Eye (tissue), 1 donor: ENCODE results near the gene GUF1.

Experiments
- DNase-seq: peaks from one replicate; pipeline ENCODE4 v3.0.0-alpha.2; 2015

Gene GUF1, protein sequence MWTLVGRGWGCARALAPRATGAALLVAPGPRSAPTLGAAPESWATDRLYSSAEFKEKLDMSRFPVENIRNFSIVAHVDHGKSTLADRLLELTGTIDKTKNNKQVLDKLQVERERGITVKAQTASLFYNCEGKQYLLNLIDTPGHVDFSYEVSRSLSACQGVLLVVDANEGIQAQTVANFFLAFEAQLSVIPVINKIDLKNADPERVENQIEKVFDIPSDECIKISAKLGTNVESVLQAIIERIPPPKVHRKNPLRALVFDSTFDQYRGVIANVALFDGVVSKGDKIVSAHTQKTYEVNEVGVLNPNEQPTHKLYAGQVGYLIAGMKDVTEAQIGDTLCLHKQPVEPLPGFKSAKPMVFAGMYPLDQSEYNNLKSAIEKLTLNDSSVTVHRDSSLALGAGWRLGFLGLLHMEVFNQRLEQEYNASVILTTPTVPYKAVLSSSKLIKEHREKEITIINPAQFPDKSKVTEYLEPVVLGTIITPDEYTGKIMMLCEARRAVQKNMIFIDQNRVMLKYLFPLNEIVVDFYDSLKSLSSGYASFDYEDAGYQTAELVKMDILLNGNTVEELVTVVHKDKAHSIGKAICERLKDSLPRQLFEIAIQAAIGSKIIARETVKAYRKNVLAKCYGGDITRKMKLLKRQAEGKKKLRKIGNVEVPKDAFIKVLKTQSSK

DNA sequence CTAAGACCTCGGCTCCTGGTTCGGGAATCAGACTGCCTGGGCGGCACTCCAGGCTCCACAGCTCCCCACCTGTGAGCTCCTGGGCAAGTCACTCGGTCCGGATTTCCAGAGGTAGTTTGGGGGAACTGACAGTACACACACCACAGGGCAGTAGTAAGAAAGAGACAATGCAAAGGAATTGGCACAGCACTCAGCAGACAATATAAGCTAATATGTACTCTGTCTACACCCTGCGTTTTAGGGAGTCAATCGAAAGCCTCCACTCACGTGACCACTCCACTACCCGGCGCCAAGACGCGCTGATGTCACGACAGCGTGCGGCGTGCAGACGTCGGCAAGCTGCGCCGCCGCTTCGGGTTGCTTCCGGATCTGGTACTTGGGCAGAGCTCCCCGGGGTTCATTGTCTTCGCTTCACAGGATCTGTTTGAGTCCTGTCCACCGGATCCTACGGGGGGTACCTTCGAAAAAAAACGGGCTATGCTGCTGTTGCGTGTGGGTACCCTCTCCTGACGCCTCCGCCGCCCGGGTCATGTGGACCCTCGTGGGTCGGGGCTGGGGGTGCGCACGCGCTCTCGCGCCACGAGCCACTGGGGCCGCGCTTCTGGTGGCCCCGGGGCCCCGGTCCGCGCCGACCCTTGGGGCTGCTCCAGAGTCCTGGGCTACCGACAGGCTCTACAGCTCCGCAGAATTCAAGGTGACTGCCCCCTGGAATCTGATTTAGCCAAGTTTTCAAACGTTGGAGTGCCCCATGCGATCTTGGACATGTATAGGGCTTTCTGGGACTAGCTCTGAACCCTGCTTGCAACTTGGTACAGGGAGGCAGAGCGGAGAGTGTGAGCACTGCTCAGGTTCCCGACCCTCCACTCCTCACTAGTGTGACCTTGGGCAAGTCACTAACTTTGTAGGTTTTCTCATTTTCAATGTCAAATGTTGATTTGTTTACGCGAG, at the start of gene GUF1:
Gene GUF1, plus strand, starts transcription at position 327 of the 948 bp plus-strand sequence. Its CDS starts 203 bp downstream, at position 530.
- DNase-seq: peak; percentile 97

DNA sequence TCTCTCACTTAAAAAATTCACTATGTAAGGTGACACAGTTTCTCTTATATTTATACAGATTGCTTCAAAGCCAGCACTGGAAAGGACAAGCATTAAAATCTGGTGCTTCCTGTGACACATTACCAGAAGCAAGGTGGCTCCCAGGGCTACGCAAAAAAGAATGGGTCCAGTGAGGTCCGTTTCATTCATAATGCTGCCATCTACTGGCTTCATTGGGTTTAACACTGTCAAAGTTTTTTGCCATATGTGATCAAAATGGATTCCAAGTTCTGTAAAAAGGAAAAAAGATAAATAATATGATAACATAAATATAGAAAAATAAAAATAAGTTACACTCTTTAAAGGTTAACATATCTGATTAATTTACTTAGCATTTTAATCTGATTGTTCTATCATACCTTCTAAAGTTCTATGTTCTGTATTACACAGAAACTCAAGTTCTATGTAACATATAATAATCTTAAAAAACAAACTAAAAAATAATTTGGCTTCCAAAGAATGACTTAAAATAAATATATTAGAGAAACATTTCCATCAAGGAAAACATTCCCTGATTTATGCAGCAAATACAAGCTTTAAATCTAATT, 48.8 kb upstream of the GUF1 start:
- peak; percentile 88 for DNase-seq

DNA sequence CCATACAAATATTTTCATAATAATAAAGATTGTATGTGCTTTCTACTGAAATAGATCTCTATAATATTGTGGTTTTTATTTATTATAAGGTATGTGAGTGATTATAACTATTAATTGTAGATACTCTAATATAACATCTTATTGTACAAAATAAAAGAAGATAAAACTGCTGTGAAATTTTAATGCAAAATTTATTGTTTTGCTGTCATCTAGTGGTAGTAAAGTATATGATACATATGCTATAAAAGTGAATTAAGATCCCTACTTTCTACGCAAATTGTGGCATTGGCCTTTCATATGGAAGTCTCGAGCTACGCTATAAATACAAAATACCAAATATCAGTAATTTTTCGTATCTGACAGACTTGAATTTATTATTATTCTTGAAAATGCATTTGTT, 46.1 kb upstream of the GUF1 start:
- no peak for DNase-seq

DNA sequence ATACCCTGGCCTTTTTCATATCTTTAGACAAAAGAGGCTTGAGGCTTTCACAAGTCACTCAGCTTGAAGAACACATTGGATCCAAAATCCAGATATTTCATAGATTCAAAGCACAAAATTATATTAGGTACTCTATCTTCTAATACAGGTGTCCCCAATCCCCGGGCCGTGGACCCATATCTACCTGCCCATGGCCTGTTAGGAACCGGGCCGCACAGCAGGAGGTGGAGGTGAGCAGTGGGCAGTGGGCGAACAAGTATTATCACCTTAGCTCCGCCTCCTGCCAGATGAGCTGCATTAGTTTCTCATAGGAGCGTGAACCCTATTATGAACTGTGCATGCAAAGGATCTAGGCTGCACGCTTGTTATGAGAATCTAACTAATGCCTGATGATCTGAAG, 45.5 kb upstream of the GUF1 start:
- DNase-seq: no peak

DNA sequence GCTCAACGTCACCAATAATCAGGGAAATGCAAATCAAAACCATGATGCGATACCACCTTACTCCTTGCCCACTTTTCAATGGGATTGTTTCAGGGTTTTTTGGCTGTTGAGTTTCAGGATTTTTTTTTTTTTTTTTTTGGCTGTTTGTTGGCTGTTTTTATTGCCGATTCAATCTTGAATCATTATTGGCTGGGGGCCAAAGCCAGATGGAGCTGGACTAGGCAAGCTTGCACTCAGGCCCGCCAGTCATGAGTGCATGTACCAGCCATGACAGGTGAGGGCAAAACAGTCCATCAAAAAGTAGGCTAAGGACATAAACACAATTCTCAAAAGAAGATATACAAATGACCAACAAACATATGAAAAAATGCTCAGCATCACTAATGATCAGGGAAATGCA, 40.1 kb upstream of the GUF1 start:
- no peak for DNase-seq

DNA sequence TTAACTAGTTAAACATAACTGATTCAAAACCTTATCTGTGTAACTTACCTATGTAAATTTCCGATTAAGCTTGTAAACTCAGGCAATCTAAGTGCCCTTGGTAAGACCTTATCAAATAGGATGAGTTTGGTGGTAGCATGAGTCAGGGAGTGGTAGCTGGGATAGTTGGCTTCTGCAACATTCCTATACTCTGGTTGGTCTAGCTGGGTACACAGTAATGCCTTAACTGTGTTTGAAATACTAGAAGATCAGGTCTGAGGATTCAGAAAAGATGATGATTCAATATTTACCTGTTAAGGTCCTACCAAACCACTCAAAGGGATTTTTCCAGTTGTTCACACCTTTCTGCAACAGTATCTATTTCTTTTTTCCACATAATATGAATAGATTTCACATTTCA, 32.1 kb upstream of the GUF1 start:
- no peak for DNase-seq

DNA sequence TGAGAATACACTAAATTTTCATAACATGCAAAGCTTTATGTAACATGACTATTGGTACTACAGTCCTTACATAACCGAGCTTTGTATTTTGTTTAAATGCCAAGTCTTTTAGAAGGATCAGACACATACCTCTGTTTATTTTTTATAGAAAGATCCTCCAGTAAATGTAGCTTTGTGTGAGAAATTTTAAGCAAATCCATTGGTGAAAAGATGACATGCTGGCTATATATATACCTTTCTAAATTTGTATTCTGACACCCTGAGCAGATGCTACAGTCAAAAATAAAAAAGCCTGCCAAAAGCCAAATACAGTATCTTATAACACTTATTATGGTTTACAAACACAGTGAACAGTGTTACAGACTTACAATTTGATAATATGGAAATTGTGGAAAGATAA, 26.8 kb upstream of the GUF1 start, which contains the start of gene YIPF7:
Gene YIPF7, minus strand, starts transcription at position 201 of the 400 bp plus-strand sequence. CDS start 1,525 bp downstream, outside the sequence.
- no peak for DNase-seq

DNA sequence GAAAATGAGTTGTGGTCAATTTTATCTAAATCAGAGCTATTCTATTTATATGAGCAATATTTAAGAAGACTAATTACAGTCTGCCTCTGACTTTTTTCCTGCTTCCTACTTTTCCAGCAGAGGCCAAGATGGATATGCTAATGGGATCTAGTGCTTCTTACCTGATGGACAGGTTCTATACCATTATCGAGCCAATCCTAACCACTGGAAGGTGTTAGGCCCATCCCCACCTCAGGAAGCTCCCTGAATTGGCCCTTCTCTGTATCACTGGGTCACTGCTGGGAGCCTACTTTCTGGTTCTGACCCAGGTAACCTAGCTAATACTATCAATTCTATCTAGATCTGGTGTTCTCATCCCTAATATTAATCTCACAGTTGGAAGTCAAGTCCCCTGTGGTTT, 26.2 kb upstream of the GUF1 start:
- DNase-seq: no peak

DNA sequence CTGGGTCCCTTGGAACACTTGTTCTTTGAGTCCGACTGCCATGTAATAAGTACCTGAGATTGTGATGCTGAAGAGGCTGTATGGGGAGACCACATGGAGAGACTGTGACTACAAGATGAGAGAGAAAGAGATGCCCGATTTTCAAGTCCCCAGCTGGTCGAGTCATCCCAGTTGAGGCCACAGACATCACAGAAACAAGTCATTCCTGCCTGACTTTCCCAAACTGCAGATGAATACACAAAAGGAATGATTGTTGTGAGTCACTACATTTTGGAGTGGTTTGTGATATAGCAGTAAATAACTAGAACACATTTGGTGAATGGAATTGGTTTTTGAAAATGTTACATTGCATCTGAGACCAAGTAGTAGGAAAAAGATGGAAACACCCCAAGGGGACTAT, 17.8 kb upstream of the GUF1 start:
- DNase-seq: no peak

DNA sequence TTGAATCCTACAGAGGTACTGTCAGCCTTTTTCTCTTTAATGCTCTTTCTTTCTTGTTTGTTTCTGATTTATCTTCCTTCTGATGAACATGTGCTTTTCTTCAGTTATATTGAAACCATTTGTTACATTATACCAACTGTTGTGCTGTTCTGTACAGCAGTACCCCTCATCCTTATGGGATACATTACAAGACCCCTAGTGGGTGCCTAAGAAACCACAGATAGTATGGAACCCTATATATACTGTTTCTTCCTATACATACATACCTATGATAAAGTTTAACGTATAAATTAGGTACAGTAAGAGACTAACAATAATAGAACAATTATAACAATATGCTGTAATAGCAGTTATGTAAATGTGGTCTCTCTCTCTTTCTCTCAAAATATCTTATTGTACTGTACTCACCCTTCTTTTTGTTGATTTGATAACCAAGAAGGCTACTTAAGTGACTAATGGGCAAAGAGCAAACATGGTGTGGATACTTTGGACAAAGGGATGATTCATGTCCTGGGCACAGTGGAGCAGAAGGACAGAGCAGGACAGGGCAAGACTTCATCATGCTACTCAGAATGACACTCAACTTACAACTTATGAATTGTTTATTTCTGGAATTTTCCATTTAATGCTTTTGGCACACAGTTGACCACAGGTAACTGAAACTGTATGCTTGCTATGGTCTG, 16.1 kb upstream of the GUF1 start:
- DNase-seq: no peak

DNA sequence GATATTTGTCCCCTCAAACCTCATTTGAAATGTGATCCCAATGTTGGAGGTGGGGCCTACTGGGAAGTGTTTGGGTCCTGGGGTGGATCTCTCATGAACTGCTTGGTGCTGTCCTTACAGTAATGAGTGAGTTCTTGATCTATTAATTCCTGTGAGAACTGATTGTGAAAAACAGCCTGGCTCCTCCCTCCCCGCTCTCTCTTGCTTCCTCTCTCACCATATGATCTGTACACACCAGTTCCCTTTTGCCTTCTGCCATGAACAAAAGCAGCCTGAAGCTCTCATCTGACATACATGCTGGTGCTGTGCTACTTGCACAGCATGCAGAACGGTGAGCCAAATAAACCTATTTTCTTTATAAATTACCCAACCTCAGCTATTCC, 15.6 kb upstream of the GUF1 start:
- no peak for DNase-seq

DNA sequence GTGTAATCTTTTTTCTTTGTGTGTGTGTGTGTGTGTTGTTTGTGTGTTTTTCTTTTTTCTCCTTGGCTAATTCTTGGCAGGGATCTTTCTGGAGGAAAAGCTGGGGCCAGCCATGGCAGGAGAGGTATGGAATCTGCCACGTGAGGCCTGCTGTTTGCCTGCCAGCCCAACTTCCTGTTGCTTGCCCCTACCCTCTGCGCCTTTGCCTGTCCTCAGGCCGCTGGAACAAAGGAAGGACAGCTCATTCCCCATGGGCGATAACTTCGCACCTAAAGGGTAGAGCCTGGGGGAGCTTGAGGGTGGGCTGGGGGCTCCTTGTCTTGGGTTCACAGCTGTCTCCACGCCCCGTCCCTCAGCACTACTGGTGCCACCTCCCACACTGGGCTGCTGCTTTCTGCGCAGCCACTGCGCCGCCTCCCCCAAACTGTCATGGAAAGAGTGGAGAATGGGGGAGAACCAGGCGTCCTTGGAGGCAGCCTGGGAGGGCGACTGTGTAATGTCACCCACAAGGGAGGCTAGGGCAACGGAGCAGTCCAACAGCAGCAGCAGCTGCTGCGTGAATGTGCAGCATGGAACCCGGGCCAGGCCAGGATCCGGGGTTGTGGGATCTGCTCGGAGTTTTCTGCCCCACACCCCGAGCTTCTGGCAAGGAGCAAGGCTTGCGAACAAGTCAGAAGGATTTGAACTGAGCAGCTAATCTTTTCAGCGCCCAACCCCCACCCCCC, 14.5 kb upstream of the GUF1 start:
- DNase-seq: no peak

DNA sequence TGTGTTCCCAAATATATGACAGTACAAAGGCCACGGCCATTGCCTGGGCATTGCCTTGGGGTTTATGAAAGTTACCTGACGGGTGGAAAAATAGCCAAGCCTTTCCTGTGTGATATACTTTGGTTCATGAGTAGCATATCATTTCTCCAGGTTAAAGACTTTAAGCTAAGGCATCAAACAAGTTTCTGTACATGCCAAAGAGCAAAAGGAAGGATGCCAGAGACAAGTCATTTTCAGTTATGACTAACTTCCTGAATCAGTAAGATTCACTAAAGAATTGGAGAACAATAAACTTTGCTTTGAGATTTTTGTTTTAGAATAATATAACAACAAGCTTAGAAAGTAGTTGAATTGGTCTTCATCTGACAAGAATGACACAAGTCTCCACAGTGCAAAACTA, 9.7 kb upstream of the GUF1 start:
- DNase-seq: no peak

DNA sequence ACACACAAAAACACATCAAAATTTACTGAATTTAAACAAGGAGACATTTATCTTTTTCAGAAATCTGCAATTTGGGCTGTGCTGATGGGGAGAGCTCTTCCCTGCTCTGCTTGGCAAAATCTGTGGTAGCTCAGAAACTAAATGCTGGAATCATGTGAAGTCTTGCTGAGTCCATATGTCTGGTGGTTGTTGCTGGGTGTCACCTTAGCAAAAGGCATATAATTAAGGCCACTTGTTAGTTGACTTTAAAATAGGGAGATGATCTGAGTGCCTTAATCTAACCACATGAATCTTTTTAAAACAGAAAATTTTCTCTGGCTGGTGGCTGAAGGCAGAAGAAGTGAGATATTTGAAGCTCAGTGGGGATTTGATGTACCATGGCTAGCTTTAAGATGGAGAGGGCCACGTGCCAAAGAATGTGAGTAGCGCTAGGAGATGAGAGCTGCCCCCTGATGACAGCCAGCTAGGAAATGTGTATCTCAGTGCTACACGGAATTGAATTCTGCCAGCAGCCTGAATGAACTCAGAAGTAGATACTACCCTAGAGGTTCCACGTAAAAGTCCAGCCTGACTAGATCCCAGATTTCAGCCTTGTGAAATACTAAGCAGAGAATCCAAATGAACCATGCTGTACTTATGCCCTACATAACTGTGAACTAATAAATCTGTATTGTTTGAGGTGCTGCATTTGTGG, 7.6 kb upstream of the GUF1 start:
- DNase-seq: no peak

DNA sequence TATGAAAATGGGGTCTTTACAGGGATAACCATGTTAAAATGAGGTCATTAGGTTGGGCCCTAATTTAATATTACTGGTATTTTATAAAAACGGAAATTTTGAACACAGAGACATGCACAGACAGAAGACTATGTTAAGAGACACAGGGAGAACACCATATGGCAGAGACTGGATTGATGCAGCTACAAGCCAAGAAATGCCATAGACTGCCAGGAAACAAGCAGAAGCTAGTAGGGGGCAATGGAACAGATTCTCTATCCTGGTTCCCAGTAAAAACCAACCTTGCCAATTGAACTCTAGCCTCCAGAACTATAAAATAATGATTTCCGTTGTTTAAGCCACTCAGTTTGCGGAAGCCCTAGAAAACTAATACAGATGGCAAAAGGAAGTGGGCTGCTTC, 6.6 kb upstream of the GUF1 start:
- DNase-seq: no peak

DNA sequence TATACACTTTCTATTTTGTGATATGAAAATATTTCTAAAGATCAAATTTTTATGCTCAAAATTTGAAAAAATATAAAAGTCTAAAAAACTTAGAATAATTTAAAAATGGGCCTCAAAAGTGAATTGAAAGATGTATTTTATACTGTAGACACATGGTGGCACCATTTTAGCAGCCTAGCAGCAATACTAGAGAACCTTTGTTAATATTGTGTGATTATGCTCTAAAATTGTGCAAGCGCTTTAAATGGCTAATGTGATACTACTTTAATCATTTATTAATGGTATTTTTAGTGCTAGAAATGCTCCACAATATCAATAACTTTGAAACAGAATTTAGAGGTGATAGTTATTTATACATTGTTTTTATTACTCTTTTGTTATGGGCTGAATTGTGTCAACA, 3.7 kb upstream of the GUF1 start:
- no peak for DNase-seq

DNA sequence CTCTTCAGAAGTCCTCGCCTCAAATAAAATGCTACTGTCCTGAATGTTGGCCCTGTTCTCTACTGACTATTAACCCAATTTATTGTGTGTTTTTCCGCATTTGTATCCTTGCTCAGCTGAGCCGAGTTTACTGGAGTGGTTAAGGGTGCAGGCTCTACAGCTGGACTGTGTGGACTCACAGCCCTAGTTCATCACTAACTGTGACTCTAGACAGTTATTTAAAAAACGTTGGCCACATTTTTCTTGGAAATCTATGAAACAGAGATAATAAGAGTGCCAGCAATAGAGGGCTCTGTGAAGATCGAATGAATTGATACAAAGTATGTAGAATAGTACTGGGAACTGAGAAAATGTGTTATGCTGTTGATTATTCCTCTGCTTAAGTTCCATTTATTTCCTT, 2.9 kb upstream of the GUF1 start:
- no peak for DNase-seq

DNA sequence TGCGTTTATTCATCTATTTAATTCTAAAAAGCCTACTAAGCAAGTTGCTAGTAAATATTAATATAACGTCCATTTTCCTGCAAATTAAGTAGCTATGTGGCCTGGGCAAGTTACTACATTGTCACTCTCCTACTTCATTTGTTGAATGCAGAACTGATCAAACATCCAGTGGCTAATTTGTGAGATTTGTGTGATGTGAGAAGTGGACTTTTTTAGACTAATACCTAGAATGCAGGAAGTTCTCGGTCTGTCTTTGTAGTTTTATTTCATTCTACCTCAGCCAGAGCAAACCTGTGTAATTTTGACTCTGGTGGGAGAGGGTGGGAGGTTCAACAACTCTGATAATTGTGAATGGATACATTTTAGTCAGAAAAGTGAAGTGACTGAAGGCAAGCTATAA, 840 bp downstream of the GUF1 start:
- no peak for DNase-seq

DNA sequence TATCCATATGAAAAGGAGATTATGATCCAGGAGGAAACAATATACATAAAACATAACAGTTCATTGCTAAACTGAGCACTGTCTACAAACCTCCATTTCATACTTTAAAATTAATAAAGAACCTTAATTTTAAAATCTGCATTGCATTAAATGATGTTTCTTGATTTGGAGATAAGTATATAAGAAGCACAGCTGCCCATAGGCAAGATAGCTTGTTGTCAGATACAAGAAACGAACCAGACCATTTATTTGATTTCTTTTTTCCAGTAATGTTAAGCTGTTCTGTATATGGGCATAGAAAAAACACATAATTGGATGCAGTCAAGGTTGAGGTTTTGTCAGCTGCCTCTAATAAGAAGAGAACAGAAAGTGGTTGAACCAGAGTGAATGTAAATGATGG, 6.4 kb downstream of the GUF1 start:
- DNase-seq: no peak

DNA sequence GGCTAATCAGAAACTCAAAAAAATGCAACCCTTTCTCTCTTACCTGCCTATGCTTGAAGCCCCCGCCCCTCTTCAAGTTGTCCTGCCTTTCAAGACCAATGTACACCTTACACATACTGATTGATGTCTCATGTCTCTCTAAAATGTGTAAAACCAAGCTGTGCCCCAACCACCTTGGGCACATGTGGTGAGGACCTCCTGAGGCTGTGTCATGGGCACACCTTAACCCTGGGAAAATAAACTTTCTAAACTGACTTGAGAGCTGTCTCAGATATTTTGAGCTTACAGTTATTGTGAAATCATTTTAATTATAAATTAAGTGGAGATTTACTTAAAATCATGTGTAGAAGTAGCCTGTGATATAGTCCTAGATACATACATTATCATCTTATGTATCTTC, 22.2 kb downstream of the GUF1 start:
- no peak for DNase-seq

DNA sequence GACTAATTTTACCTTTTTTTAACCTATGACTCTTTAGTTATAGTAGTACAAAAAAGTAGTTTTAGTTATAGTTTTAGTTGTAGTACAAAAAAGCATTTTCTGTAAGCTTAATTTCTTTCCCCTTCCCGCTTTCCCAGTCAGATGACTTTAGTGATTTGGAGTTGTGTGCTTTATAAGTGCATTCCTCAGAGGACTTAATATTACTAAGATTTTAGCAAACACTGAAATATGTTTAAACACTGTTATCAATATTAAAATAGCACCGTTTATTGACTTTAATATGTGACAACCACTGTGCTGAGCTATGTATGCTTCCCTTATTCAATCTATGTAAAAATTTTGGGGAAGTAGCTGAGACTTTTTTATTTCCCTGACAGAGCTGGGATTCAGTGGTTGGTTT, 22.8 kb downstream of the GUF1 start:
- DNase-seq: no peak
